ENCODE data around the gene MAT1A.
"Not testable (repeated sequence)": the region's sequence is repeated elsewhere in the genome, so short reads cannot be mapped to it uniquely, and the experiment has no call there.

MAT1A gene

DNA sequence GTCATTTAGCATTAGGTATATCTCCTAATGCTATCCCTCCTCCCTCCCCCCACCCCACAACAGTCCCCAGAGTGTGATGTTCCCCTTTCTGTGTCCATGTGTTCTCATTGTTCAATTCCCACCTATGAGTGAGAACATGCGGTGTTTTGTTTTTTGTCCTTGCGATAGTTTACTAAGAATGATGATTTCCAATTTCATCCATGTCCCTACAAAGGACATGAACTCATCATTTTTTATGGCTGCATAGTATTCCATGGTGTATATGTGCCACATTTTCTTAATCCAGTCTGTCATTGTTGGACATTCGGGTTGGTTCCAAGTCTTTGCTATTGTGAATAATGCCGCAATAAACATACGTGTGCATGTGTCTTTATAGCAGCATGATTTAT lies 66.4 kb downstream of the MAT1A start:
- H3K9me3 ChIP-seq; H3K27me3 ChIP-seq; H3K4me3 ChIP-seq; H3K27ac ChIP-seq; H3K36me3 ChIP-seq; intact Hi-C loops (cut with DNase I; ENCODE audit: low total_unique reads); DNase-seq; H3K4me1 ChIP-seq: not testable (repeated sequence)
